ENCODE results near the gene TGFBR3.

TGFBR3 gene

DNA sequence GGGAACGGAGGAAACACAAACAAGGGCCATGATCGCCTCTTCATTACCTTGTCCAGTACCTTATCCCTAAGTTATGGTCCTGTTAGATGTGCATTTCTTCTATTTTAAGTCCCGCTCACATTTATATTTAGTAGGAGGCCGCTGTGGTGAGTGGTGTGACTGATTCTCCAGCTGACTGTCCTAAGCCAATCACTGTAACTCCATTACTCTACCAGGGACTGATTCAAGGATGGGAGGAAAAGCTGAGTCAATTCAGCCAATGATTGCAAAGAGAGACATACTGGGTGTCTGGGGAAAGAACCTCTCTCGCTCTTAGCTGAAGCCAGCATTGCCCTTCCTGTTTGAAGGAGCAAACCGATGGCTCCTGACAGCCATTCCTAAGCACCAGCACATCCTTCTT is 59.7 kb downstream of the TGFBR3 start:
- no peak for DNase-seq (ENCODE audit: low read depth)

GRCh38 chr1:91821126-91821868 is 64.7 kb downstream of the TGFBR3 start:
- no peak for DNase-seq (ENCODE audit: low read depth)

- DNase-seq (ENCODE audit: low read depth), result no peak
These were observed 66.7 kb downstream of the TGFBR3 start for GRCh38 chr1:91819038-91819788.

DNA sequence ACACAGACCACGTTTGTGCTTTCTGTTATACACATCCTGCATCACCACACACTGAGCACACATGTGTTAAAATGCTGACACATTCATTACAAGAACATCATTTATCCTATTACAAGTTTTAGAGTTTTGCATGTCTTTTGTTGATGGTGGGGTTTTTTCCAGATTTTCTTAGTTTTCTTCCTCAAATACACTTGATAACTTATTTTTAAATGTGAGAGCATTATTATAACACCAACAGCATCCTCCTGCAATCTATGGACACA is 67.3 kb downstream of the TGFBR3 start:
- no peak for DNase-seq (ENCODE audit: low read depth)

DNA sequence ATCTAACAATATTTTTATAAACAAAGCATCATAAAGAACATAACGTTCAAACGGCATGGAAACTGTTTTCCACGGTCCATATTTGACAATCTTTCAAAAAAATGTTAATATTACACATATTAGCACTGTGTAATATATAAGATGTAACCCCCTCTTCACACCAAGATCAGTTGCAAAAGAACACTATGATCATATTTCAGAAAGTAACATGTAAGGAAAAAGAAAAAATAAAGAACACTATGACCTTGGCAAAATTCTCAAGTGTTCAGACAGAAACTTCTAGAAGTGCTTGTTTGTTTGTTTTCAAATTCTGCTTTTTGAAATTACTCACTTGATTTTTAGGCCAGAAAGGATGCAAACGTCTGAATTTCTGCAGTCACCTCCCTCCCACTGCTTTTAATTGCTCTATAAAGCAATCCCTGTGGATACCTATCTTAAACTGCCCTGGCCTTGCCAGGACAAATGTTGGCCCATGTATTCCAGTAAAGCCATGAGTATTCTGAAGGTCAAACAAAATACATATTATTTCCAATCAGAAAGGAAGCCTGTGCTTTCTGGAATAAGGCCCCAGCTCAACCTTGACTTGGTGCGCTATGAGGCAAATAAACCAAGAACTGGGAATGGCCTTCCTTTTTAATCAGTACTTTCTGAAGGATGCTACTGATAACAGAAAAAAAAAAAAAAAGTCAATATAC is 68.6 kb downstream of the TGFBR3 start:
- no peak for DNase-seq (ENCODE audit: low read depth)

GRCh38 chr1:91816031-91816430 is 69.9 kb downstream of the TGFBR3 start:
- no peak for DNase-seq (ENCODE audit: low read depth)

GRCh38 chr1:91814448-91814847 is 71.5 kb downstream of the TGFBR3 start:
- no peak for DNase-seq (ENCODE audit: low read depth)

- no peak for DNase-seq (ENCODE audit: low read depth)
These were observed 72.1 kb downstream of the TGFBR3 start for GRCh38 chr1:91813813-91814212.

- no peak for DNase-seq (ENCODE audit: low read depth)
These were observed 74.5 kb downstream of the TGFBR3 start for GRCh38 chr1:91811363-91812025.

DNA sequence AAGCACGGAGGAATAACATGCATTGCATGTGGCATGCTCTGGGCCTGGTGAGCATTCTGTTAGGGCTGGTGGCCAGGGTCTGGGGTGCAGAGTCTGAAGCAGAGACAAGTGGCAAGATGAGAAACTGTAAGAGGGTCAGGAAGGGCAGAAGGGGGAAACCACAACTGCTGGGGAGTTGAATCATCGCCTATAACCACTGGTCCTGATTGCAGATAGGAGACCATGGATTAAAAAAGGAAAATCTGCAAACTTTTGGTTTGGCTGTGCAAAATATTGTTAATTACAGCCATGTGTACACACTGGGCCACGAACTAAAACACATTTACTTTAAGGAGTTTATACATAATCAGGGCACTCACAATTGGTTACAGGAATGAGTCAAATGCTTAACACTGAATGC is 76.6 kb downstream of the TGFBR3 start:
- DNase-seq (ENCODE audit: low read depth), result no peak

DNA sequence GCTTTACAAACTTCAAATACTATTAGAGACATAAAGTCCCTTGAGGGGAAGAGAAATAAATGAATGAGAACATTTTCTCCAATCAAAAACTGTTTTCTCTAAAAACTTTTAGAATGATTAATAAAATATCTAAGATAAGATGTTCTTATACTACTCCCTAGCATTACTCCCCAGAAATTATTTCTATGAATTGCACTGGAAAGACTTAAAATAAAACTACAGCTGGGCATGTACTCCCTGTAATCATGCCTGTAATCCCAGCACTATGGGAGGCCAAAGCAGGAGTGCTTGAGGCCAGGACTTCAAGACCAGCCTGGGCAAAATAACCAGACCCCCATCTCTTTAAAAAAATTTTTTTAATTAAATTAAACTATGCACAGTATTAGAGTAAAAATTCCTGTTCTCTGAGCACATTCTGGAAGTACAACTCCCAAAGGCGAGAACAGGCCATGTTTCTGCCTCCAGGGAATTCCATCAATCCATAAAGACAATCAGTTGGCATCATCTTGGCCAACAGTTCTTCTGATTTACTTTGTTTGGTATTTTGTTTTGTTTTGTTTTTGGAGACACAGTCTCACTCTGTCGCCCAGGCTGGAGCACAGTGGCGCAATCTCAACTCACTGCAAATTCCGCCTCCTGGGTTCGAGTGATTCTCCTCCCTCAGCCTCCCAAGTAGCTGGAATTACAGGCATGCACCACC is 77.9 kb downstream of the TGFBR3 start:
- no peak for DNase-seq (ENCODE audit: low read depth)

GRCh38 chr1:91806769-91807700 is 78.9 kb downstream of the TGFBR3 start:
- no peak for DNase-seq (ENCODE audit: low read depth)

GRCh38 chr1:91806181-91806768 is 79.7 kb downstream of the TGFBR3 start:
- DNase-seq (ENCODE audit: low read depth), result no peak

GRCh38 chr1:91805311-91805801 is 80.6 kb downstream of the TGFBR3 start:
- no peak for DNase-seq (ENCODE audit: low read depth)

DNA sequence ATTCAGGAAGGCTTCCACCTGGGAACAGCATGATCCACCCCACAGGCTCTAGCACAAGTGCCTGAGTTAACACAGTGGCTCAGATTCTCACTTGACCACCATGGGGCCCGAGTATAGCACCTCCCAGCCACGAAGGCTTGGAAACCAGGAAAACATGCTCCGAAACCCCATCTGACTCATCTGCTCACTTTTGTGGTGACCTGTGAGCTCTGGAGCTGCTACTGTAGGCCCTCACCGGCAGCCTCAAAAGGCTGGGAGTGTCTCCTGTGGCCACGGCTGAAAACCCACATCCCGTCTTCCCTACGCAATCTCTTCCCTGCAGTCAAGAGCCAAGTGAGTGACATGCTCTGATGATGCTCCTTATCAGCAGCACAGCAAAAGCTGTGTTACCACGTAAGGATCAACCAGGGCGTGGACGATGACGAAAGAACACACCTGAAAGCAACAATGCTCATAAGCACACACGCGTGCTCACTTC is 81.4 kb downstream of the TGFBR3 start:
- peak; percentile 67 for DNase-seq (ENCODE audit: low read depth)

DNA sequence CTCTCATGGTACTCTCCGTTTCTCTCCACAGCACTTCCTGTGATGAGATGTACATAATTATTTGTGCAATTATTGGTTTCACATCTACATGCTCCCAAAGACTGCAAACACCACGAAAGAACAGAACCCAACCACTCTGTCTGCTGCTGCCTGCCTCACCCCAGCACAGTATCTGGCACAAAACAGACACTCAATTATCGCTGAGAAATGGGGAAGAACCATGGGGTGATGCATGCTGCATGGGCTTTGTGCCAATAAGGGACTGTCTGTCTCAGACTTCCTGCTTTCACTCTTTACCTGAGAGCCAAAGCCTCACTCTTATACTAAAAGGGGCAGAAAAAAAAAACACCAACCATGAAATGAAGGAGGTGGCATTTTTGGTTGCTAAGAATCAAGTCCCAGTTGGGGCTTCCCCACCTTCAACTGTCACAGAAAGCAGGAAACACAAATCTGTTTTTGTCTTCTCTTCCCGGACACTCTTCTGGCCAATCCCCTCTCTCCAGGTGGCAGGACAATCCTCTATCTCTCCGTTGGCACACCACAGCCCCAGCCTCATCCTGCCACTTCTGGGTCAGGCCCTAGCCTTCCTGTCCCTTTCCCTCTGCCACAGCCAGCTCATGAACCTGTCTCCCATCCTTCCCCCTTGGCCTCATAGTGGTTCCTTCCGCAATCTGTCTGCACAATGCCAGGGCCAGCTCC is 82.0 kb downstream of the TGFBR3 start:
- DNase-seq (ENCODE audit: low read depth), result peak; percentile 47

GRCh38 chr1:91803123-91803522 is 82.8 kb downstream of the TGFBR3 start:
- no peak for DNase-seq (ENCODE audit: low read depth)

- no peak for DNase-seq (ENCODE audit: low read depth)
These were observed 84.3 kb downstream of the TGFBR3 start for GRCh38 chr1:91801496-91802115.

- DNase-seq (ENCODE audit: low read depth), result no peak
These were observed 86.1 kb downstream of the TGFBR3 start for GRCh38 chr1:91799863-91800262.

All from activated T-helper 9 cell treated with anti-CD3 and anti-CD28 coated beads, Interleukin-2, amount 50 U/mL, for 16 hours (primary cell).